ENCODE results near the gene SAP130. TPM values are rescaled to one million over a fixed set of nuclear protein-coding genes. Genes with fewer than 3 reads are reported as not detected.

Gene SAP130
- total RNA-seq, 2 donors from 2014 or later = 8.7 to 24.3 TPM

DNA sequence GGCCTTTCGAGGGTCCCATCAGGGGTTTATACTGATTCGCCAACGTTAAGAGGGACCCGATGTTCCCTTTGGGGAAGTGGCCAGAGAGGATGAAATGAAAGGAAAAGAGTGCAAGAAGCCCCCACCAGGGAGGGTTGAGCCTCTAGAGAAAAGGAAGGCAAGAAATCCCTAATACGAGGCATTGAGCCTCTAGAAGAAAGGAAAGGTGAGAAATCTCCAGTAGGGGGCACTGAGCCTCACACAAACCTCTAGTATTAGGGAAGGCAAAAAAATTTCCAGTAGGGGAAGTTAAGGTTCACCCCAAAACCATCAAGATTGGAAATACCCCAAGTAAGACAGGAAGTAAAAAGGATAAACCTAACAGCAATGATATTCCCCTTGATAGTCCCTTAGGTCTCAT is 9.8 kb upstream of the SAP130 start:
- Histone ChIP-seq H3K27ac (no peak overlapping the region), H3K27me3 (replicated peaks; ENCODE audit: insufficient read depth) (no peaks in the 10 kb centered on the region), H3K9me3 (peaks cover 24% of the 10 kb centered on the region), H3K4me1 (ENCODE audit: control insufficient read depth in 1 of 2, low read depth in 2 of 2) (no peaks in the 10 kb centered on the region), H3K36me3 (no peaks in the 10 kb centered on the region), H3K4me3 (no peak overlapping the region)
- ATAC-seq (ENCODE audit: insufficient number of reproducible peaks, low FRiP score, low read depth) (no peak), DNase-seq (ENCODE audit: low spot score) (no peak)
- TF ChIP-seq, protein P1, sequence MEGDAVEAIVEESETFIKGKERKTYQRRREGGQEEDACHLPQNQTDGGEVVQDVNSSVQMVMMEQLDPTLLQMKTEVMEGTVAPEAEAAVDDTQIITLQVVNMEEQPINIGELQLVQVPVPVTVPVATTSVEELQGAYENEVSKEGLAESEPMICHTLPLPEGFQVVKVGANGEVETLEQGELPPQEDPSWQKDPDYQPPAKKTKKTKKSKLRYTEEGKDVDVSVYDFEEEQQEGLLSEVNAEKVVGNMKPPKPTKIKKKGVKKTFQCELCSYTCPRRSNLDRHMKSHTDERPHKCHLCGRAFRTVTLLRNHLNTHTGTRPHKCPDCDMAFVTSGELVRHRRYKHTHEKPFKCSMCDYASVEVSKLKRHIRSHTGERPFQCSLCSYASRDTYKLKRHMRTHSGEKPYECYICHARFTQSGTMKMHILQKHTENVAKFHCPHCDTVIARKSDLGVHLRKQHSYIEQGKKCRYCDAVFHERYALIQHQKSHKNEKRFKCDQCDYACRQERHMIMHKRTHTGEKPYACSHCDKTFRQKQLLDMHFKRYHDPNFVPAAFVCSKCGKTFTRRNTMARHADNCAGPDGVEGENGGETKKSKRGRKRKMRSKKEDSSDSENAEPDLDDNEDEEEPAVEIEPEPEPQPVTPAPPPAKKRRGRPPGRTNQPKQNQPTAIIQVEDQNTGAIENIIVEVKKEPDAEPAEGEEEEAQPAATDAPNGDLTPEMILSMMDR (IDR thresholded peaks at IDR 0.05) = no peak

DNA sequence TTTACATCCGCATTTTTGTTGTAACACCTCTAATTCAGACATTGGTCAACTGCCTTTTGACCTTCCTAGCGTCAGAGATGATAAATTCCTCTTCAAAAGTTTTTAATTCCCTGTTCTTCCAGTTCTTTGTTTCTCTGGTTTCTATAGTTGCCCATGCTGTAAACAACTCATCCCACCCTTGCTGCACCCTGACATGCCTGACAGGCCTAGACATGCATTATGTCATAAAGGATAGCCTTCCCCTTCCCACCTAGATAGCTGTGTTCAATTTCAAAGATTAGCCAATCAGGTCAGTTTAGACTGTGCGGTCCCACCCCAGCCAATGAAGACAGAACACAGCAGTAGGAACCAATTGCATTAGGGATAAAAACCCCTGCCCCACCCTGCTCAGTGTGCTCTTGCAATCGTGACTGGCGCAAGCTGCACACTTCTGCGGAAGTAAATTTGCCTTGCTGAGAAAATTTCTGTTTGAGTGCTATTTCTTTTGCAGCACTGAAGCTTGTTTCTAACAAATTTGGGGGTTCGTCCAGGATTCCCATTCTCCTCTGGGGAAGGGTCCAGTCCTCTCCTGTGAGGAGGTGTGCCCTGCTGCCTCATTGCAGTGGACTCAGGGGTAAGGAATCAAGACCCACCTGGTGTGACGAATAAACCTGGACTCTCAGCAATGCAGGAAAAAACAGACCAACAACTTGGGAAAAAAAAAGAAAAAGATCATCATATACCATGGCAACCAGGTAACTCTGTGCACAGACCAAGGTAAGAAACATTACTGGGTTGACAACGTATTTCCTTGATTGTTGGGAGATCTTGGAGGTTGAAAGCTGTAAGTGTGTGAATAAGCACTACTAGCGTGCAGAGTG is 9.1 kb upstream of the SAP130 start:
- H3K9me3 ChIP-seq = peaks cover 22% of the 10 kb centered on the region
- no peak for DNase-seq (ENCODE audit: low spot score)
- H3K27ac ChIP-seq = no peak overlapping the region
- TF ChIP-seq, protein P1 (IDR thresholded peaks at IDR 0.05) = no peak
- H3K4me3 ChIP-seq = no peak overlapping the region
- H3K4me1 ChIP-seq (ENCODE audit: control insufficient read depth in 1 of 2, low read depth in 2 of 2) = no peaks in the 10 kb centered on the region
- no peaks in the 10 kb centered on the region for H3K36me3 ChIP-seq
- no peaks in the 10 kb centered on the region for H3K27me3 ChIP-seq (replicated peaks; ENCODE audit: insufficient read depth)
- no peak for ATAC-seq (ENCODE audit: insufficient number of reproducible peaks, low FRiP score, low read depth)

DNA sequence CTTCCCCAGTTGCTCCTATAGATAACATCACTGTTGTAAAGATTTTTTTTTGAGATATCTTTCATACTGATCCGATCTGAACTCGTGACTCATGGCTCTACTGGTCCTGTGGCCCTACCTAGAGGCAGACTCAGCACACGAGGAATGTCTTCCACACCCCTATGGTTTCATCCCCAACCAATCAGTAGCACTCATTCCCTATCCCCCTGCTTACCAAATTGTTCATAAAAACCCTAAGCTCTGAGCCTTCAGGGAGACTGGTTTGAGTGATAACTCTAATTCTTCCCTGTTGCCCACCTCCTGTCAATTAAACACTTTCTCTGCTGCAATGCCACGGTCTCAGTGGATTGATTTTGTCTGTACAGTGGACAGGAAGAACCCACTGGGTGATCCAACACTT is 4.2 kb upstream of the SAP130 start:
- no peaks in the 10 kb centered on the region for H3K36me3 ChIP-seq
- no peak overlapping the region for H3K4me3 ChIP-seq
- no peak for ATAC-seq (ENCODE audit: insufficient number of reproducible peaks, low FRiP score, low read depth)
- no peaks in the 10 kb centered on the region for H3K4me1 ChIP-seq (ENCODE audit: control insufficient read depth in 1 of 2, low read depth in 2 of 2)
- no peak overlapping the region for H3K27ac ChIP-seq
- peaks cover 10% of the 10 kb centered on the region for H3K9me3 ChIP-seq
- TF ChIP-seq, protein P1 (IDR thresholded peaks at IDR 0.05) = no peak
- no peaks in the 10 kb centered on the region for H3K27me3 ChIP-seq (replicated peaks; ENCODE audit: insufficient read depth)
- no peak for DNase-seq (ENCODE audit: low spot score)

DNA sequence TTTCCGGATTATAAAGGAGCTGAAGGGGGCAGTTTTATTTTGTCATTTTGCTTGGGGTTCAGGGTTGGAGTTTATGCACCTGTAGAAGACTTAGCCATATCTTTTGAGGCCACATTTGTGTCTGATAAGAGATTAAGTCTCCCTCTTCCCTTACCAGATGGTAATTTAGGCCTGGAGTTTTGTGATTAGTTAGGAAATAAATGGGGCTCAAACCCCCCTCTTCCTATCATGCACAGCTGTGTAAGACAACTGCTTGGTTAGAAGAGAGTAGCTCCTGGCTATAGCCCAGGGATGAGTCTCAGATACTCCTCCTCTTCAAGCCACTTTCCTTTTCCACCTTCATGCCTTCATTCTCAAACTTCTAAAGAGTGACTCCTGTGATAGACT is 802 bp upstream of the SAP130 start:
- TF ChIP-seq, protein P1 (IDR thresholded peaks at IDR 0.05) = no peak
- DNase-seq (ENCODE audit: low spot score) (no peak), ATAC-seq (ENCODE audit: insufficient number of reproducible peaks, low FRiP score, low read depth) (no peak)
- H3K9me3 ChIP-seq = no peaks in the 10 kb centered on the region
- peak overlapping the region; percentile 92 to 96 for H3K27ac ChIP-seq
- H3K27me3 ChIP-seq (replicated peaks; ENCODE audit: insufficient read depth) = no peaks in the 10 kb centered on the region
- no peaks in the 10 kb centered on the region for H3K36me3 ChIP-seq
- peaks cover 5 to 10% of the 10 kb centered on the region in 2 donors for H3K4me1 ChIP-seq (ENCODE audit: control insufficient read depth in 1 of 2, low read depth in 2 of 2)
- H3K4me3 ChIP-seq = peak overlapping the region; percentile 100

DNA sequence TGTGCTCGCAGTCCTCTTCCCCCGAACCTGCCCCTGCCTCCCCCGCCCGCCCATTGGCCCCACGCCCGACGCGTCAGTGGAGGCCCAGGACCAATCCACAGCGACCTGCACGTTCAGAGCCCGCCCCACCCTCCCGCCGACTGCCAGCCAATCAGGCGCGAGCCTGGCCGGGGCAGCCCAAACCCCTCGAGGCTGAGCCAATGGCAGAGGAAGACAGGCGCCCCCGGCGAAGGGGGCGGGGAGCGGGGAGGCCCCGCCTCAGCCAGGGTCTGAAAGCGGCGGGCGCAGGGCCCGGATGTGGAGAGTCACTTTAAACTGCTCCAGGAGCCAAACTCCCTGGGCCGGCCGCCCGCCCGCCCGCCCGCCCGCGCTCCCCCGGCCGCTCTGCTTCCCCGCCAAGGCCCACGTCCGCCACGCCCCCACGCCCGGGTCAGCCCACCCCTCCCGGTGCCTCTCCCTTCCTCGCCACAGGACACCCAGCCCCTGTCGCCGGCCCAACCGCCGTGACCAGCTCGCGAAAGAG is 520 bp downstream of the SAP130 start:
- TF ChIP-seq, protein P1 (IDR thresholded peaks at IDR 0.05) = no peak
- no peaks in the 10 kb centered on the region for H3K36me3 ChIP-seq
- H3K4me3 ChIP-seq = peak overlapping the region; percentile 100
- H3K27ac ChIP-seq = peak overlapping the region; percentile 92 to 96
- ATAC-seq (ENCODE audit: insufficient number of reproducible peaks, low FRiP score, low read depth) = peak; percentile 67
- peaks cover 5 to 10% of the 10 kb centered on the region in 2 donors for H3K4me1 ChIP-seq (ENCODE audit: control insufficient read depth in 1 of 2, low read depth in 2 of 2)
- H3K9me3 ChIP-seq = no peaks in the 10 kb centered on the region
- H3K27me3 ChIP-seq (replicated peaks; ENCODE audit: insufficient read depth) = no peaks in the 10 kb centered on the region
- DNase-seq (ENCODE audit: low spot score) = peak; percentile 97
